LHCN-M2 (cell line): Measurements from ENCODE around the gene AP4B1. TPM values are rescaled to one million over a fixed set of nuclear protein-coding genes. Genes with fewer than 3 reads are reported as not detected.
"Not testable (repeated sequence)": the region's sequence is repeated elsewhere in the genome, so short reads cannot be mapped to it uniquely, and the experiment has no call there.

Source experiments
- DNase-seq: peaks from one replicate; pipeline ENCODE4 v3.0.0-alpha.2; 2012; ENCODE audit warnings: low read depth
- polyA plus RNA-seq: library from polyadenylated mRNA; unstranded; fragments of >200 nt; gene quantifications from one replicate; pipeline ENCODE4 v1.2.1, GENCODE V29; 2012; ENCODE audit warnings: missing spikeins
- total RNA-seq: library from RNA; depleted of rRNA; stranded (reverse); fragments of >200 nt; gene quantifications from 2 replicates; pipeline ENCODE4 v1.2.3, GENCODE V29; 2014; rRNA removed

Gene AP4B1
- total RNA-seq, result 20.3 and 20.4 TPM in 2 replicates
- 11.0 TPM for polyA plus RNA-seq

GRCh38 chr1:113904674-113905434 is at the start of gene AP4B1, which contains the start of gene DCLRE1B:
TSS of gene AP4B1 (minus strand) at chr1:113904799. CDS start at chr1:113904717, 82 bp downstream.
TSS of gene DCLRE1B (plus strand) at chr1:113905326. CDS start at chr1:113905587, 261 bp downstream.
- DNase-seq, result peak; percentile 100

- DNase-seq, result no peak
These were observed 47.1 kb upstream of the AP4B1 start for GRCh38 chr1:113951719-113952118.

- DNase-seq, result no peak
These were observed 46.3 kb upstream of the AP4B1 start for GRCh38 chr1:113950908-113951307.

GRCh38 chr1:113949007-113949406 is 44.4 kb upstream of the AP4B1 start:
- no peak for DNase-seq

- not testable (repeated sequence) for DNase-seq
These were observed 43.6 kb upstream of the AP4B1 start for GRCh38 chr1:113948151-113948550.

- no peak for DNase-seq
These were observed 42.9 kb upstream of the AP4B1 start for GRCh38 chr1:113947388-113948107.

GRCh38 chr1:113946678-113947387 is 42.2 kb upstream of the AP4B1 start:
- DNase-seq, result no peak

- DNase-seq, result no peak
These were observed 41.5 kb upstream of the AP4B1 start for GRCh38 chr1:113946112-113946511.

- no peak for DNase-seq
These were observed 40.7 kb upstream of the AP4B1 start for GRCh38 chr1:113945329-113945728.

GRCh38 chr1:113943028-113943811 is 38.6 kb upstream of the AP4B1 start:
- DNase-seq, result no peak

GRCh38 chr1:113942527-113942926 is 37.9 kb upstream of the AP4B1 start:
- no peak for DNase-seq

GRCh38 chr1:113941245-113941559 is 36.6 kb upstream of the AP4B1 start:
- no peak for DNase-seq

GRCh38 chr1:113940365-113941244 is 36.0 kb upstream of the AP4B1 start:
- no peak for DNase-seq

GRCh38 chr1:113938192-113938591 is 33.6 kb upstream of the AP4B1 start:
- no peak for DNase-seq

- DNase-seq, result no peak
These were observed 32.5 kb upstream of the AP4B1 start for GRCh38 chr1:113937146-113937545.

GRCh38 chr1:113935970-113936369 is 31.4 kb upstream of the AP4B1 start:
- no peak for DNase-seq

- DNase-seq, result no peak
These were observed 30.6 kb upstream of the AP4B1 start for GRCh38 chr1:113935176-113935575.

GRCh38 chr1:113934511-113935055 is 30.0 kb upstream of the AP4B1 start:
- DNase-seq, result no peak

- DNase-seq, result no peak
These were observed 29.4 kb upstream of the AP4B1 start for GRCh38 chr1:113934006-113934405.

- peak; percentile 67 for DNase-seq
These were observed 26.9 kb upstream of the AP4B1 start for GRCh38 chr1:113931451-113931851.
